NCI-H1105 (cell line): ENCODE measurements around the gene USP3.
"Not testable (repeated sequence)": the region's sequence is repeated elsewhere in the genome, so short reads cannot be mapped to it uniquely, and the experiment has no call there.

ENCODE experiments used
- DNase-seq: peaks from one replicate; lab custom pipeline; 2025; lab: John Stamatoyannopoulos, UW

Gene USP3

GRCh38 chr15:63513728-63514127, 9.3 kb downstream of the USP3 start:
- DNase-seq = no peak

GRCh38 chr15:63514531-63514943, 10.1 kb downstream of the USP3 start:
- DNase-seq = no peak

DNA sequence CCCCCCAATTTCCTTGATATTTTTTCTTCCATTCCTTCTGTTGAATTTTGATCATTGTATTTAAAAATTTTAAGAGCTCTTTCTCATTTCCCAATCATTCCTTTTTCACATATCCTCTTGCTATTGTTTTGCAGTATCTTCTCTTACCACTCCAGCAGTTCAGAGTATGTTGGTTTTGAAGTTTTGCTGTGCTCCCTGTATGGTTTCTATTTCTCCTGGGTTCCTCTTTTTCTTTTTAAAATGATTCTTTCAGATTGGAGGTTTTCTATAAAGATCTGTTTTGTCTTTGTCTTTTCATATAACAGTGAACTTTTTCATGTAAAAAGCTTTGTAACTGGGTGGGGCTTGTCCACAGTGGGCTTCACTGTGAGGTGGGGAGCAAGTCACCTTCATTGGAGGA, 12.8 kb downstream of the USP3 start:
- no peak for DNase-seq

GRCh38 chr15:63517628-63518027, 13.2 kb downstream of the USP3 start:
- DNase-seq = no peak

DNA sequence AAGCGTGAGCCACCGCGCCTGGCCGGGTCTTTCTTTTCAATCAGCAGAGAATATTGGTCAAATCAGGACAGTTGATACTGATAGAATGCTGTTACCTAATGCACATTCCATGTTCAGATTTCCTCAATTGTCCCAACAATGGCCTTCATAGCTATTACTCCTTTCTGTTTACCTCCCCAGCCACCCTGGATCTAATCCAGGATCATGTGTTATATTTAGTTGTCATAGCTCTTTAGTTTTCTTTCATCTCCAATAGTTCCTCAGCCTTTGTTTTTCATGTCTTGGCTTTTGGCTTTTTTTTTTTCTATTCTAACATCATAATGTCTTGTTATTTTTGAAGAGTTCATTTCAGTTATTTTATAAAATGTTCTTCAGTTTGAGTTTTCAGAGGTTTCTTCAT, 14.6 kb downstream of the USP3 start:
- DNase-seq = no peak

DNA sequence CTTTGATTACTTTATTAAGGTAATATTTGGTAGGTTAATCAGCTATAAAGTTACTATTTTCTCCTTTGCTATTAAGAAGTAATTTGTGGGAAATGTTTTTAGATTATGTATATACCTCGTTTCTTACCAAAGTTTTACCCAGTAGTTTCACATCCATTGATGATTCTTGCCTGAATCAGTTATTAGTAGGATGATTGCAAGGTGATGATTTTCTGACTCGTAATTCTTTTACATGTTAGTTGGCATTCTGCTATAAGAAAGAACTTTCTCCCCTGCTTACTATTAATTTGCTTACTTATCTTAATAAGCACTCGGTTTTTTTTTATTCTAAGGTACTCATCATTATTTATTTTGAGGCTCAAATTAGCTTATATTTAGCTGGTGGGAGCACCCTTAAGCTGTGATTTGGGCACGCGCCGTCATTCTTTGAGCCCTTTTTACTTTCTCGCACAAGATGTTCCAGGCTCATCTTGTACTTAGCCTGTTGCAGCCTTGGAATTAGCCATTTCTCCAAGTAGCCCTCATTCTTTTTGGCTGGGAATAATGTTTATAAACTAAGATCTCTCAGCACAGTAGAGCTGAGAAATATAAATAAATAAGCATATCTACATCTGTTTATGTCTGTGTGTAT, 15.3 kb downstream of the USP3 start:
- DNase-seq = no peak

GRCh38 chr15:63520462-63520861, 16.1 kb downstream of the USP3 start:
- not testable (repeated sequence) for DNase-seq

- no peak for DNase-seq
Measured at GRCh38 chr15:63522225-63522578, 17.8 kb downstream of the USP3 start.

GRCh38 chr15:63523306-63523990, 19.1 kb downstream of the USP3 start:
- no peak for DNase-seq

DNA sequence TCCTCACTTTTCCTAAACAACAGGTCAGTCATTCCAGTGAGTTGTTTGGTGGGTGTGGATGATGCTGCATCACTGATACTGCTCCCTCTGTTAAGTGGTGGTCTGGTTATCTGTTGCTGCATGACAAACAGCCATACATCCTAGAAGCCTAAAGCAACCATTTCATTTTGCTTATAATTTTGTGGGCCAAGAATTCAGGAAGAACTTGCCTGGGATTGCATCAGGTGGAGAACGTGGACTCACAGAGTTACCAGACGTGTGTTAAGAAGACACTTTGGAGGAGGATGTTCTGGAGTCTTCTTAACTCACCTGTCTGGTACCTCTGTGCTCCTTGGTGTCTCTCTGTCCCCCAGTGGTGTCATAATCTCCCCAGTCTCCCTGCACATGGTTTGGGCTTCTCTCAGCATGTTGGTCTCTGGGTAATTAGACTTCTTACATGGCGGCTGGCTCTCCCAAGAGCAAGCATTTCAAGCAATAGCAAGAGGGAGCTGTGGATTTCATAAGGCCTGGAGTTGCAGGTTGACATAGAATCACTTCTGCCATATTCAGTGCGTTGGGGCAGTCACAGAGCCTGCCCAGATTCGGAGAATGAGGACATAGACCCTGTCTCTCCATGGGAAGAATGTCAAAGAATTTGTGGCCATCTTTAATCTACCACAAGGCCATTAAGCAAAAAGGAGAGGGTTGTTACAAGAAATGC, 20.1 kb downstream of the USP3 start:
- DNase-seq = no peak

- no peak for DNase-seq
Measured at GRCh38 chr15:63526401-63526800, 22.0 kb downstream of the USP3 start.

DNA sequence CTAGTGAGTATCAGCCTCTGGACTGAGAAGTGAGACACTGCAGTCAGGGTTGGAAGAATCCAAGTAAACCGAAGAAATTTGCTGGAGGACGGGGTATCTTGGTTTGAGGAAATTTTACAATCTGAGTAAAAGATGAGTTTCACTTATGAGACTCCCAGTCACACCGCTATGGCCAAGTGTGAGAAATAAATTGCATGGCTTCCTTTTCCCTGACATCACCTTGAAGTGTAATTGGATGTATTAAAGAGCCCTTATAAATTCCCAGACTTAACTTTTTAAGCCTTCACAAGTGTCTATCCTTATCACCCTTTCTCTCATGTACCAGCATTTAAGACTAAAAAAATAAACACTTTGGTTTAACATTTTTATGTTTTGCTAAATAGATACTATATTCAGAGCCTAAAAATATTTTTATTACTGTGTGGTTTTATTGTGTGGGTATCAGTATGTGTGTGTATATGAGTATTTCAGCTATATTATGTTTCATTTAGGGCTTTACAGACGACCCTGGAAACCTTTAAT, 23.8 kb downstream of the USP3 start:
- no peak for DNase-seq

GRCh38 chr15:63530235-63530634, 25.8 kb downstream of the USP3 start:
- DNase-seq = no peak

GRCh38 chr15:63530752-63531299, 26.4 kb downstream of the USP3 start:
- DNase-seq = no peak

GRCh38 chr15:63531586-63531985, 27.2 kb downstream of the USP3 start:
- no peak for DNase-seq

DNA sequence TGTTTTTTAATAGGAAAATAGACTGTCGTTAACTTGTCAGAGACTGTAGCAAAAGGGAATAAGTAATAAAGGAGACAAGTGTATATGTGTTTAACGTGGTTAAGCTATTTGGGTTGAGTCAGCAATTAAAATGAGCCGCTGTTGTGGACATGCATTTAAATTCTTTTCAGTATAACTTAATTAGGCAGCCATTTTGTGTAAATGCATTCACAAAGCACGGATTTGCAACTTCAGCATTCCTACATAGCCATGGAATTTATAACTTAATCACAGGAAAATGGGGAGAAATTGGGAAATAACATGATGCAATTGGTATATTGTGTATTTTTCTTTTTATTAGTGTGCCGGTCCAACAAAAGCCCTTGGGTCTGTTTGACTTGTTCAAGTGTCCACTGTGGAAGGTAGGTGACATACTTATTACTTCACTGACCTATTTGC, 27.9 kb downstream of the USP3 start:
- DNase-seq = no peak

- DNase-seq = not testable (repeated sequence)
Measured at GRCh38 chr15:63534888-63535287, 30.5 kb downstream of the USP3 start.

DNA sequence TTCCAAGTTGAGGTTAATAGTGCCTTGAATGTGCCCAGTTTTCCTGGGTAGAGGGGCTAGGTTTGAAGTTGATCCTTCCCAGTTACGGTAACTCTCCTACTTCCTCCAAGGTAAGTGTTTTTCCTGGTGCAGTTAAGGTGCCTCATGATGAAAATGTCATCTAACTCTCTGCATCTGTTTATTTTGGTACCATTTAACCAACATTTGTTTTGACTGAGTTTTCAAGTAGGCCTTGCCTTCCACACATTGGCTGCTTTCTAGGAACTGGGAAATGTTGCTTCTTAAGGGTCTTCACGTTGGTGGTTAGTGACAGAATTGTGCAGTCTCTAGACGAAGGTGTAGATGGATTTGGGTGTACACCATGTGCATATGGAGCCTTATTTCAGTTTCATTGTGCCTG, 31.3 kb downstream of the USP3 start:
- DNase-seq = no peak

DNA sequence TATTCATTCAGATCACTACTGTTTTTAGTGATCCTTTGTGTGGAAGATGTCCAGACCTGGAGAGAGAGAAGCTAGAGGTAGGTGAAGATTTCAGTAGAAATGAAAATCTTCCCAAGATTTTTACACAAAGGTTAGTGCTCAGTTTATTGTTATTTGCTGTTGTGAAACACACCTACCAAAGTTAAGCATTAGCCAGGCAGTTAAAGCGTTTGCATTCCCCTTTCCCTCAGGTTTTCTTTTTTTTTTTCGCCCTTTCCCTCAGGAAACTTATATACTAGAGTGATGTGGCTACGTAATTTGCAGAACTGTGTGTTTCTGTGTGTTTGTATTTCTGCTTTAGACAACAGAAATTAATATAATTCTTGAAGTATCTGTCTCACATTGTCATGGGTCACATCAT, 34.5 kb downstream of the USP3 start:
- no peak for DNase-seq

GRCh38 chr15:63539521-63539920, 35.1 kb downstream of the USP3 start:
- DNase-seq = peak; percentile 36

GRCh38 chr15:63539998-63540397, 35.6 kb downstream of the USP3 start:
- DNase-seq = no peak

- DNase-seq = no peak
Measured at GRCh38 chr15:63540449-63540848, 36.1 kb downstream of the USP3 start.
